Esophagus squamous epithelium (tissue), 5 donors: ENCODE measurements around the gene UBE2Q2. TPM values are rescaled to one million over a fixed set of nuclear protein-coding genes. Genes with fewer than 3 reads are reported as not detected.
A peak's percentile ranks its signal among the peaks of the same experiment; 100 is the strongest.

ENCODE experiments used
- DNase-seq: peaks from one replicate; lab custom pipeline; 2025; lab: John Stamatoyannopoulos, UW
- H3K27ac ChIP-seq, 4 donors: fragments of 200-600 bp; sonication (generic); one replicate each; pipeline ENCODE4 v1.5.1; 2016 to 2019; ENCODE audit warnings: mild to moderate bottlenecking in 1 of 4
- H3K27me3 ChIP-seq, 4 donors: fragments of 200-600 bp; sonication (generic); 1 replicate in 3 of 4; 2 replicates in 1 of 4; pipeline versions ENCODE4 v1.5.1 to v1.6.0; 2017 to 2021; ENCODE audit warnings: antibody characterized with exemption in 1 of 4
- H3K36me3 ChIP-seq, 3 donors: fragments of 200-600 bp; sonication (generic); one replicate each; pipeline ENCODE4 v1.5.1; 2016 to 2019
- H3K4me1 ChIP-seq, 3 donors: fragments of 200-600 bp; sonication (generic); one replicate each; pipeline ENCODE4 v1.5.1; 2017 to 2019
- H3K4me3 ChIP-seq, 4 donors: fragments of 200-600 bp; sonication (generic); 1 replicate in 3 of 4; 2 replicates in 1 of 4; pipeline ENCODE4 v1.5.1; 2016 to 2019; ENCODE audit warnings: mild to moderate bottlenecking in 2 of 4, moderate library complexity in 1 of 4
- H3K9me3 ChIP-seq, 3 donors: fragments of 200-600 bp; sonication (generic); one replicate each; pipeline ENCODE4 v1.5.1; 2016 to 2019
- POLR2A ChIP-seq, 4 donors: fragments of 450-650 bp; IDR thresholded peaks; one replicate each; pipeline ENCODE4 v1.6.1; 2017; ENCODE audit warnings: antibody characterized with exemption in 4 of 4, mild to moderate bottlenecking in 4 of 4, moderate library complexity in 3 of 4
- WGBS, 2 donors: methylation state at CpG; one replicate each; pipeline ENCODE4 v1.1.5; 2018; 5-methylcytosine and 5-hydroxymethylcytosine counted together
- intact Hi-C: fragments of 100-400 bp; cut with DNase I; formaldehyde crosslinking; loops from one replicate; pipeline ENCODE4 v1.15.0; 2022
- total RNA-seq, 4 donors: library from RNA; depleted of rRNA; stranded (reverse); fragments of >200 nt; gene quantifications; one replicate each; pipeline ENCODE4 v1.1.0, GENCODE V29; 2016
- TF ChIP-seq, protein P1 (sequence below), 6 experiments: fragments of 450-650 bp in 4 of 6; fragments of 200-600 bp in 2 of 6; sonication (generic) in 2 of 6; IDR thresholded peaks; one replicate each; pipeline ENCODE4 v1.5.1; 2016 to 2019; ENCODE audit warnings: antibody characterized with exemption in 6 of 6, mild to moderate bottlenecking in 4 of 6, moderate library complexity in 4 of 6
- donor health status: DM: yes; HTN: yes; CAD: no.

Gene UBE2Q2
- total RNA-seq, 4 donors from 2014 or later: 9.1 to 40.2 (median 25.6) TPM

DNA sequence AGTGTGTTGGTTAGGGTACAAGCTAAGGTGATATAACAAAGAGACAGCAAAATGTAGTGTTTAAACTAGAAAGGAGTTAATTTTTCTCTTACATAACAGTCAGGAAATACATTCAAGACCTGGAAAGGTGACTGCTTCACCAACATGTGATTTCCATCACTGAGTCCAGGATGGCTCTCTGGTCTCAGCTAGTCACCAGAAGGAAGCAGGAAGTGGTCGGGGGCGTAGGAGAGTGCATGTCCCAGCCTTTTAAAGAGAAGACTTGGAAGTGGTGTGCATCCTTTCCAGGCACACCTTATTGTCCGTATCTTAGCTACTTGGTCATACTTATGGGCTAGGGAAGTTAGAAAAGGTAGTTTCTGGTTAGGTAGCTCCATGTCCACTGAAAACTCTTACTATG is 11.1 kb upstream of the UBE2Q2 start:
- TF ChIP-seq, protein P1, sequence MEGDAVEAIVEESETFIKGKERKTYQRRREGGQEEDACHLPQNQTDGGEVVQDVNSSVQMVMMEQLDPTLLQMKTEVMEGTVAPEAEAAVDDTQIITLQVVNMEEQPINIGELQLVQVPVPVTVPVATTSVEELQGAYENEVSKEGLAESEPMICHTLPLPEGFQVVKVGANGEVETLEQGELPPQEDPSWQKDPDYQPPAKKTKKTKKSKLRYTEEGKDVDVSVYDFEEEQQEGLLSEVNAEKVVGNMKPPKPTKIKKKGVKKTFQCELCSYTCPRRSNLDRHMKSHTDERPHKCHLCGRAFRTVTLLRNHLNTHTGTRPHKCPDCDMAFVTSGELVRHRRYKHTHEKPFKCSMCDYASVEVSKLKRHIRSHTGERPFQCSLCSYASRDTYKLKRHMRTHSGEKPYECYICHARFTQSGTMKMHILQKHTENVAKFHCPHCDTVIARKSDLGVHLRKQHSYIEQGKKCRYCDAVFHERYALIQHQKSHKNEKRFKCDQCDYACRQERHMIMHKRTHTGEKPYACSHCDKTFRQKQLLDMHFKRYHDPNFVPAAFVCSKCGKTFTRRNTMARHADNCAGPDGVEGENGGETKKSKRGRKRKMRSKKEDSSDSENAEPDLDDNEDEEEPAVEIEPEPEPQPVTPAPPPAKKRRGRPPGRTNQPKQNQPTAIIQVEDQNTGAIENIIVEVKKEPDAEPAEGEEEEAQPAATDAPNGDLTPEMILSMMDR (IDR thresholded peaks at IDR 0.05): no peak
- no peak for TF ChIP-seq POLR2A (IDR thresholded peaks at IDR 0.05)

DNA sequence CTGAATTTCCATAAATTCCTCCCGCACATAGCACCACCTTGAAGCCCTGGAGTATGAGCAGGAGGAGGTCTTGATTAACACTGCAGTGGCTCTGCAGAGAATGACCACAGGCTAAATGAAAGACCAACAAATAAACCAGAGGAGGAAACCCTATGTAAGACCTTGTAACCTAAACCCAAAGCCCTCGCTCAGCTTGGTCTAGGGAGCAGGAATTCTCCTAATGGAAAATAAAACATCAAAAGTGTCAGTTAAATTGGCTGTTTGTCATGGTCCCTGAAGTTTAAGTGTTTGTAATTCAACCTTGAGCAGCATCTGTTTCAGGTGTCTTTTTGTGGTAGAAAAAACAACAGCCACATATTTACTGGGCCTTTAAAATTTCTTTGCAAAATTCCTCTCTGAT is 9.2 kb upstream of the UBE2Q2 start:
- H3K36me3 ChIP-seq: no peaks in the 10 kb centered on the region
- H3K4me1 ChIP-seq: peaks cover 6 to 24% (median 11%) of the 10 kb centered on the region in 3 donors
- WGBS, 2 donors: 93 to 100% methylated on average over 2 of the region's 2 CpGs
- no peak overlapping the region for H3K4me3 ChIP-seq
- H3K9me3 ChIP-seq: no peaks in the 10 kb centered on the region
- no peak for DNase-seq
- H3K27ac ChIP-seq: no peak overlapping the region
- TF ChIP-seq, protein P1 (IDR thresholded peaks at IDR 0.05): no peak
- no peak for TF ChIP-seq POLR2A (IDR thresholded peaks at IDR 0.05)
- H3K27me3 ChIP-seq: no peaks in the 10 kb centered on the region
- intact Hi-C loops: no loop called here

More for the DNA sequence above, 11.1 kb upstream of the UBE2Q2 start:
- H3K27ac ChIP-seq: no peak overlapping the region
- H3K9me3 ChIP-seq: no peaks in the 10 kb centered on the region
- no peak overlapping the region for H3K4me3 ChIP-seq
- WGBS, 2 donors: 81 to 92% methylated on average over 3 of the region's 3 CpGs
- H3K36me3 ChIP-seq: no peaks in the 10 kb centered on the region
- DNase-seq: no peak
- H3K4me1 ChIP-seq: peaks cover 4 to 35% (median 16%) of the 10 kb centered on the region in 3 donors
- peaks cover 0 to 3% (median 0%) of the 10 kb centered on the region in 4 donors for H3K27me3 ChIP-seq
- intact Hi-C loops: no loop called here

DNA sequence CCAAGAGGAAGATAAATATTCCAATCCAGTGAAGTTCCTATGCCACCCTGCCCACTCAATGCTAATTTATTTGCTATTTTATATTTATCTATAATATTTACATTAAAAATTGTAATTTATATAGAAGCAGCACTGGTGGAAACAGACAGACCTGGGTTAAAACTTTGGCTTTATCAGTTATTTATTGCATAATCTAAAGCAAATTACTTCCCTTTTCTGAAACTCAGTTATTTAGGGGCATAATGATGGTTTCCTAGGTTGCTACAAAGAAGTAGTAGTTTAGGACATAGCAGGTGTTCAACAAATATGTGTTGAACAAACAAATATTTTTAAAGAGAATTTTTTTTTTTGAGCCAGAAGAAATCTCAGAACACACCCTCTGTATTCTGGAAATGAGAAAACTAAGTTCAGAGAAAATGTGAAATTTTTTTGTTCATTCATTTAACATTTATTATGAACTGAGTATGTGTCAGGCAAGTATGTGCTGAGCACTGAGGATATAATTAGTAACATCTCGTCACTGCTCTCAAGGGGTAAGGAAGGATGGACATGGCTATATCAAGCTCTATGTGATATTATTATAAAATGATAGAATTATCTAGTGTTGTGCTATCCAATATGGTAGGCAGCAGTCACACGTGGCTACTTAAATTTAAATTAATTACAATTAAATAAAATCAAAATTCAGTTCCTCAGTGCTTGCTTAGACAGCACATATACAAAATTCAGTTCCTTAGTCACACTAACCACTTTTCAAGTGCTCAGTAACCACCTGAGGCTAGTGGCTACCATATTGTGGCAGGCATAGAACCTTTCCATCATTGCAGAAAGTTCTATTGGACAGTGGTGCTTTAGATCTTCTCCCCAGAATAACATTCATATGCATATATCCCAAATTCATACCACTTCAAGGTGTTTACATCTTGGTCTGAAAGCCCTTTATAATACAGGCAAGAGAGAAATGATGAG is 7.0 kb upstream of the UBE2Q2 start:
- intact Hi-C loops: no loop called here
- no peaks in the 10 kb centered on the region for H3K36me3 ChIP-seq
- no peaks in the 10 kb centered on the region for H3K27me3 ChIP-seq
- H3K4me1 ChIP-seq: peaks cover 6 to 33% (median 11%) of the 10 kb centered on the region in 3 donors
- no peak for DNase-seq
- 44 to 57% methylated on average over 2 of the region's 2 CpGs for WGBS, 2 donors
- H3K9me3 ChIP-seq: no peaks in the 10 kb centered on the region
- TF ChIP-seq POLR2A (IDR thresholded peaks at IDR 0.05): no peak
- TF ChIP-seq, protein P1 (IDR thresholded peaks at IDR 0.05): no peak
- H3K27ac ChIP-seq: peak overlapping the region in 3 of 4 donors; percentile 15 to 67 (median 39)
- H3K4me3 ChIP-seq: no peak overlapping the region

DNA sequence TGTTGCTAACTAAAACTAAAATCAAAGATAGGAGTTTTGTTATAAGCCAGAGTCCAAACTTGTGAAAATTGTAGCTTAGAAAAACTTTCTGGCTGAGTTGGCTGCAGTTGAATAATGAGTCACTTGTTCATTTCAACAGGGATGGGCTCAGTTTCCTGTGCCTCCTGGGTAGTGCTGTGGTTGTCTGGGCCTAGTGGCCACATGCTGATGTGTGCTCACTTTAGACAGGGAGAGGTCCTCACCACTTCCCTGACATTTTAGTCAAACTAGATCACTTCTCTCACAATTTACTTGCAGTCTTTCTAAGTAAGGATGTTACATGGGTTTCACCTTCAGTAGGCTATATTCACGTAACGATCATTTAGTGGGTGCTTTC is 6.3 kb upstream of the UBE2Q2 start:
- DNase-seq: no peak
- intact Hi-C loops: no loop called here
- WGBS, 2 donors: 37 to 75% methylated on average over 1 to 2 of the region's 2 CpGs
- no peak overlapping the region for H3K4me3 ChIP-seq
- H3K9me3 ChIP-seq: no peaks in the 10 kb centered on the region
- H3K27ac ChIP-seq: peak overlapping the region; percentile 15 to 67 (median 32)
- no peaks in the 10 kb centered on the region for H3K27me3 ChIP-seq
- peaks cover 6 to 29% (median 11%) of the 10 kb centered on the region in 3 donors for H3K4me1 ChIP-seq
- H3K36me3 ChIP-seq: no peaks in the 10 kb centered on the region
- no peak for TF ChIP-seq POLR2A (IDR thresholded peaks at IDR 0.05)
- TF ChIP-seq, protein P1 (IDR thresholded peaks at IDR 0.05): peak in 1 of 6 experiments; percentile 19

DNA sequence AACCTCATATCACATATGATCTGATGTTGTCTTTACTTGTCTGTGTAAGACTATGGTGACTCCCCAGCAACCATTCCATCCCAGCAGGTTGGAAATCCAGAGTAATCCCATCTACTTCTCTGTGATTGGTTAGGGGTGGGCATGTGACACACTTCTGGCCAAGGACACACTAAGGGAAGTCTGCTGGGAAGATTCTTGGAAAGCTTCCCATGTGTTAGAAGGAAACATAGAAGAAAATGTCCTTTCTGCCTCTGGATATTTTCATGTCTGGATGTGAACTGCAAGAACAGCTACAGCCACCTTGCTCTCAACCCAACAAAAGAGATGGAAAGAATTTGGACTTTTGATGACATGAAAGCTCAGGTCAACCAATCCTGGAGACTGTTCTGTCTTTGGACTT is 2.6 kb upstream of the UBE2Q2 start:
- intact Hi-C loops: no loop called here
- Histone ChIP-seq H3K27me3 (no peaks in the 10 kb centered on the region), H3K9me3 (no peaks in the 10 kb centered on the region), H3K4me3 (no peak overlapping the region), H3K27ac (no peak overlapping the region), H3K4me1 (peaks cover 19 to 52% (median 22%) of the 10 kb centered on the region in 3 donors), H3K36me3 (no peaks in the 10 kb centered on the region)
- no peak for DNase-seq
- no peak for TF ChIP-seq POLR2A (IDR thresholded peaks at IDR 0.05)
- TF ChIP-seq, protein P1 (IDR thresholded peaks at IDR 0.05): no peak
